Mononuclear cell (primary cell): ENCODE measurements around the gene DNASE2. TPM values are rescaled to one million over a fixed set of nuclear protein-coding genes. Genes with fewer than 3 reads are reported as not detected.
"Not testable (repeated sequence)": the region's sequence is repeated elsewhere in the genome, so short reads cannot be mapped to it uniquely, and the experiment has no call there.

Source experiments
- H3K27me3 ChIP-seq: 2 replicates; pipeline ENCODE4 v1.6.0; 2011; ENCODE audit warnings: low read length, control low read depth; ENCODE audit not compliant: insufficient read depth
- H3K4me1 ChIP-seq: 2 replicates; pipeline ENCODE4 v1.5.1; 2011; ENCODE audit warnings: mild to moderate bottlenecking, low read length, control low read depth; ENCODE audit not compliant: insufficient read depth
- H3K4me3 ChIP-seq: 2 replicates; pipeline ENCODE4 v1.5.1; 2011; ENCODE audit warnings: mild to moderate bottlenecking, low read length, moderate library complexity
- H3K9me3 ChIP-seq: 2 replicates; pipeline ENCODE4 v1.5.1; 2011; ENCODE audit warnings: low read depth, mild to moderate bottlenecking, control low read depth, low read length
- total RNA-seq: library from RNA; depleted of rRNA; stranded (reverse); fragments of >200 nt; gene quantifications from one replicate; pipeline ENCODE4 v1.2.3, GENCODE V29; 2012

DNASE2 gene, protein sequence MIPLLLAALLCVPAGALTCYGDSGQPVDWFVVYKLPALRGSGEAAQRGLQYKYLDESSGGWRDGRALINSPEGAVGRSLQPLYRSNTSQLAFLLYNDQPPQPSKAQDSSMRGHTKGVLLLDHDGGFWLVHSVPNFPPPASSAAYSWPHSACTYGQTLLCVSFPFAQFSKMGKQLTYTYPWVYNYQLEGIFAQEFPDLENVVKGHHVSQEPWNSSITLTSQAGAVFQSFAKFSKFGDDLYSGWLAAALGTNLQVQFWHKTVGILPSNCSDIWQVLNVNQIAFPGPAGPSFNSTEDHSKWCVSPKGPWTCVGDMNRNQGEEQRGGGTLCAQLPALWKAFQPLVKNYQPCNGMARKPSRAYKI
- total RNA-seq, result 17.2 TPM

DNA sequence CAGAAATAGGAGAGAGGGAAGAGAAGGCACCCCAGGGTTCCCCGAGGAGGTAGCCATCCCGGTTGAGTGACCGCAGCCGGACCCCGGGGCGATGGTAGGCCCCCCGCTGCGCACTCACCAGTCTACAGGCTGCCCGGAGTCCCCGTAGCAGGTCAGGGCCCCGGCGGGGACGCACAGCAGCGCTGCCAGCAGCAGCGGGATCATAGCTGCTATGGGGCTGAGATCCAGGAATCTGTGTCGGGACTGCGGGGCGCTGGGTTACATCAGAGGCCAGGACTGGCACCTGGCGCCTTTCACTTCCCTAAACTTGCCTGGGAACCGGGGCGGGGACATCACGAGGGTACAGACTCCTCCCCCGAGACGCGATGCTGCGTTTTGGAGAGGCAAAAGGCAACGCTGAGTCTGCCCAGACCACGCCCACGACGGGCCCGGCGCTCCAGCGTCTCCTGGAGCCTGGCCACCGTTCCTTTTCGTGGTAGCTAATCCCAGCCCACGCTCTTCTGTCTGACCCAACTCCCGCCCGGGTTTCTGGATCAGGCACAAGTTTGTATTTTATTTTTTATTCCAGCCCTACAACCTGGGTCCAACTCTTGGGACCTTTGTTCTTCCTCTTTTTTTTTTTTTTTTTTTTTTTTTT lies at the start of gene DNASE2:
TSS of gene DNASE2 (minus strand) at position 278 of the 637 bp plus-strand sequence. CDS start at position 204, 74 bp downstream.
- no peaks in the 10 kb centered on the region for H3K9me3 ChIP-seq
- H3K4me1 ChIP-seq, result peaks cover 62% of the 10 kb centered on the region
- H3K27me3 ChIP-seq, result no peaks in the 10 kb centered on the region
- H3K4me3 ChIP-seq, result peak within 1 kb of the TSS; percentile 64

DNA sequence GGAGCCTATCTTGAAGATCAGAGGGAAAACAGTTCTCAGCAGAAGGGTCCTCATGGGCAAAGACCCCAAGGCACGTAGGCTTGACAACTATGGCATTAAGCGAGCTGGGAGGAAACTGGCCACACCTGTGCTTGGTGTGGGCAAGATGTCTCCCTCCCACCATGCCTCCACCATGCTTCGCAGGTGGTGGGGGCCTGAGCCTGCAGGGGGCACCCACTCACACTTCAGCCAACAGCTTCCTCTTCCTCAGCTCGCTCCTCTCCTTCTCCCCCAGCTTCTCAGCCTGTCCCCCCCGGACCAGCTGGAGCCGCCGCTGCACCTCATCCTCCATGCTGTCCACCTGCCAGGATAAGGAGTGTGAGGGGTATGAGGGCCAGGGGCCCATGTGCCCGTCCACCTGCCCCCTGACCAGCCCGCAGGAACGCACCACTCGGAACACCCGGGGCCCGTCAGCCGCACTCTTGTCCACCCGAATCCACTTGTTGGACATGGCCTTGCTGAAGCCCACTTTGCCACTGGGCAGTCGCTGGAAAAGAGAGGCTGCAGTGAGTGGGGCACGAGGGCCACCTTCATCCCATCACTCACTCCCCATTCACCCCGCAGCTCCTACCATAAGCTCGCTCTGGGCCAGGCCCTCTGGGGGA lies 48.9 kb upstream of the DNASE2 start:
- Histone ChIP-seq H3K4me1 (peaks cover 18% of the 10 kb centered on the region), H3K4me3 (no peak overlapping the region), H3K27me3 (no peaks in the 10 kb centered on the region), H3K9me3 (no peaks in the 10 kb centered on the region)

DNA sequence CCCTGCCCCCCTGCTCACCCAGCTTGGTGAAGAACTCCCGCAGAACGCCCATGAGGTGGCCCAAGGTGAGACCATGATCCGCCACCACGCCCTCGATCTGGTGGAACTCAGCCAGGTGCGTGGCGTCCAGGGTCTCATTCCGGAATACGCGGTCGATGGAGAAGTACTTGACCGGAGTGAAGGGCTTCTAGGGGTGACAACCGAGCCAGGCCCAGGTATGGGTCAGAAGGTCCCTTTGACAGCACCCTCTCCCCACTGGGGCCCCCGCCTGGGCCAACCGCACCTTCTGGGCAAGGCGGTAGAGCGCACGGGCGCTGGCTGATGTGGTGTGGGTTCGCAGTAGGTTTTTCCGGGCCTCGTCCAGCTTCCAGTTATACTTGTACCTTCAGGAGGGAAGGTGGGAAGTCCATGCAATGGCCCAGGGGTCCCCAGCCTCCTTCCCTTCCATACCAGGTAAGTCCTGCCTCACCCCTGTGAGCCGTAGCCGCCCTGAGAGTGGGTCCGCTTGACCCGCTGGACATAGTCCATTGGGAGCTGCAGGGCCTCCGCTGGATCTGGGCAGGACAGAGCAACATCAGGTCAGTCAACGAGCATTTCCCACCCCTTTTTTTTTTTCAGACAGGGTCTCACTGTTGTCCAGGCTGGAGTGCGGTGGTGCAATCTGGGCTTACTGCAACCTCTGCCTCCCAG lies 43.5 kb upstream of the DNASE2 start:
- H3K4me1 ChIP-seq, result no peaks in the 10 kb centered on the region
- H3K27me3 ChIP-seq, result no peaks in the 10 kb centered on the region

DNA sequence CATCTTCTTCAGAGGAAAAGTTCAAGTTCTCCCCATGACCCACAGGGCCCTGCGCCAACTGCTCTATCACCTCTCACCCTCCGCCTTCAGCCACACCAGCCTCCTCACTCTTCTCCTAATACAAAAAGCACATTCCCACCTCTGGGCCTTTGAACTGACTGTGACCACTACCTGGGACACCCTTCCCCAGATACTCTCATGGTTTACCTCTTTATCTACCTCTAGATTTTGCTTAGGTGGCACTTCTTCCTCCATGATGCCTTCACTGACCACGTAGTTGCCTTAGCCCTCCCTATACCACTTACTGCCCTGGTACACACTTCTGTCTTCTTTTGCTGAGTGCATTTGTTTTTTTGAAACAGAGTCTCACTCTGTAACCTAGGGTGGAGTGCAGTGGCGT lies 41.7 kb upstream of the DNASE2 start:
- H3K9me3 ChIP-seq, result no peaks in the 10 kb centered on the region
- no peak overlapping the region for H3K4me3 ChIP-seq
- no peaks in the 10 kb centered on the region for H3K27me3 ChIP-seq
- H3K4me1 ChIP-seq, result peaks cover 11% of the 10 kb centered on the region

More for the DNA sequence above, 43.5 kb upstream of the DNASE2 start:
- Histone ChIP-seq H3K9me3 (no peaks in the 10 kb centered on the region), H3K4me3 (no peak overlapping the region)

DNA sequence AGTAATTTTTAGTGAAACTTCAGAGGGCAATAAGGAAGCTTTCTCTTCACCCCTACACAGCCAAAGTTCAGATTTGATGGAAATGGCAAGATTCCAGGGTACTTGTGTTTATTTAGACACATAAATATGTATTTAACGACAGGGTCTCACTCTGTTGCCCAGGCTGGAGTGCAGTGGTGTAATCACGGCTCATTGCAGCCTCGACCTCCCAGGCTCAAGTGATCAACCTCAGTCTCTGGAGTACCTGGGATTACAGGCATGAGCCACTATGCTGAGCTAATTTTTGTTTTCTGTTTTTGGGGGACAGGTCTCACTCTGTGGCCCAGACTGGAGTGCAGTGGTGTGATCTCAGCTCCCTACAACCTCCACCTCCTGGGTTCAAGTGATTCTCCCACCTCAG lies 39.8 kb upstream of the DNASE2 start:
- H3K4me1 ChIP-seq, result peaks cover 11% of the 10 kb centered on the region
- no peaks in the 10 kb centered on the region for H3K27me3 ChIP-seq
- H3K9me3 ChIP-seq, result no peaks in the 10 kb centered on the region
- no peak overlapping the region for H3K4me3 ChIP-seq

DNA sequence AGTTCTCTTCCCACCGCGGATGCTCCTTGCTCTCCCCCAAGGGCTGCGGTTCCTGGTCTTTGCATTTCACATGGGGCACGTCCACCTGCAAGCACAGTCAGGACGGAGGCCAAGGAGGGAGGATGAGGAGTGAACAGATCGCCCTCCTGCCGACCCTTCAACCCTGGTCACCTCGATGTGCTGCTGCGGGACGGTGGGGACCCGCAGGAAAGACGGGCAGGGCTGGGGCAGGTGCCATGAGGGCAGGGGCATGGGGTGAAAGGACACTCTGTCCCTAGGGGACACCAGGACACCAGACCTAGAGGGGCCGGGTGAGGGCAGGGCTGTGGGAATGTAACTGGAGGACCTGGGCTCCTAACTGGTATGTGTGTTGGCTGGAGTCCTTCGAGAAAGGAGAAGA lies 37.0 kb upstream of the DNASE2 start:
- Histone ChIP-seq H3K9me3 (no peaks in the 10 kb centered on the region), H3K27me3 (no peaks in the 10 kb centered on the region), H3K4me1 (peaks cover 26% of the 10 kb centered on the region), H3K4me3 (no peak overlapping the region)

DNA sequence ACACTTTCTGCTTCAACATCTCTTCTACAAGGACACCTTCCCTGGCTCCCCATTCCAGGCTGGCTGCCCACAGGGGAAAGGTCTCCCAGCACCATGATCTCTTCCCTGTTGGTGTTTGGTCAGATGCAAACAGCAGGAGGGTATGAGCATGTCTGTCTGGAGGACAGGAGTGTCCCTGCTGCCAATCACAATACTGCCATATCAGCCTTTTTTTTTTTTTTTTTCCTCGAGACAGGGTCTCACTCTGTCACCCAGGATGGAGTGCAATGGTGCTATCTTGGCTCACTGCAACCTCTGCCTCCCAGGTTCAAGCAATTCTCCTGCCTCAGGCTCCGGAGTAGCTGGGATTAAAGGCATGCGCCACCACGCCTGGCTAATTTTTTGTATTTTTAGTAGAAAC lies 34.6 kb upstream of the DNASE2 start:
- H3K4me1 ChIP-seq, result peaks cover 34% of the 10 kb centered on the region
- H3K4me3 ChIP-seq, H3K27me3 ChIP-seq, H3K9me3 ChIP-seq: not testable (repeated sequence)

DNA sequence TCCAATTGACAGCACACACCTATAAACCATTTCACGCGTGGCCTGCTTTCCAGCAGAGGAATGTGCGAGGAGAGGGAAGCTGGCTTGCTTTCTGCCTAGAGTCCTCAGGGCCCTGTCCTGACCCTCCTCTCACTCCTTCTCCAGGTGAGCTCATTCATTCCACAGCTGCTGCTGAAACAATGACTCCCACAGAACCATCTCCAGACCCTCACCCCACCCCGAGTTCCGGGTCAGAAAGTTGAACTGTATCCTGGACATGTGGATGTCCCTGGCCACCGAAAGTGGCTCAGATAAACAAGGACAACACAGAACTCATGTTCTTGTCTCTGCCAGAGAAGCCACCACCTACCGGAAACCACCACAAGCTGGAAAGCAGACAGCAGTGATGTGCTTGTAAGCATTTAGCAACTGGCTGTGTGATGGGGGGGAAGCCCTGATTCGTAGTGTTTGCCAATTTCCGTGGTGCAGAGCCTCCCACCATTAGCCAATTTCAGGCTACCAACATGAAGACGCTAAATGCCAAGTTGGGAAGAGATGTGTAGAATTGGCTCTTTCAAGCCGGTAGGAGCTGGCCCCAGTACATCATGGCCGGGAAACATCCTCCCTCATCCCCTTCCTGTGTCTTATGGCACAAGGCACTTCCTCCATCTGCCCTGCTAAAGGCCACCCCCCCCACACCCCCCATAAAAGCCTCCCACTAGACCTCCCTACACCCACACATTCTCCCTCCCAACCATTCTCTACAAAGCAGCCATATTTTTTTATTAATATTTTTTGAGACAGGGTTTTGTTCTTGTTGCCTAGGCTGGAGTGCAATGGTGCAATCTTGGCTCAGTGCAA lies 32.8 kb upstream of the DNASE2 start:
- Histone ChIP-seq H3K4me1 (peaks cover 29% of the 10 kb centered on the region), H3K27me3 (no peaks in the 10 kb centered on the region), H3K9me3 (no peaks in the 10 kb centered on the region), H3K4me3 (no peak overlapping the region)

DNA sequence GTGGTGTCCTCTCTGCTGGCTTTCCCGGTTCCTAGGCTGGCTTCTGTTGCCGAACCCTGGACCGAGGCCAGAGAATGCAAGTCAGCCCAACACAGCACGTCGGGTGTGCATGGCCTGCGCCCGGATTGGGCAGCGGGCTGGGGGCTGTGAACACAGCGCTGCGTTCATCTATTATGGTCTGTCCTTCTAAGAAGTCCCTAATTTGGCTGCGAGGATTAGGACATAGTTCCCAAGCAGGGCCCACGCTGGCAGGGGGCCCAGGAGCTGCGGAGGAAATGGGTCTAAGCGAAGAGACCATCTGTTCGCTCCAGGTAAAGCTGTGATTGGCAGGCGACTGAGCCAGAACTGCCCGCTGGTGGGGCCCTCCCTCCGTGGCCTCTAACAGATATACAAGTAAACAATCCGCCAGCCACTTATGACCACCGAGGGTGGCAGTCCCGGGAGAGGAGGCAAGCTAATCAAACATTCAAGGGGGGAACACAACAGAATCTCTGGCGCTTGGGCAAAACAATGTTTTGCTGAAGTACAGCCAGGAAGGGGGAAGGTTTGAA lies 31.8 kb upstream of the DNASE2 start:
- Histone ChIP-seq H3K9me3 (no peaks in the 10 kb centered on the region), H3K4me3 (no peak overlapping the region), H3K27me3 (no peaks in the 10 kb centered on the region), H3K4me1 (peaks cover 24% of the 10 kb centered on the region)

DNA sequence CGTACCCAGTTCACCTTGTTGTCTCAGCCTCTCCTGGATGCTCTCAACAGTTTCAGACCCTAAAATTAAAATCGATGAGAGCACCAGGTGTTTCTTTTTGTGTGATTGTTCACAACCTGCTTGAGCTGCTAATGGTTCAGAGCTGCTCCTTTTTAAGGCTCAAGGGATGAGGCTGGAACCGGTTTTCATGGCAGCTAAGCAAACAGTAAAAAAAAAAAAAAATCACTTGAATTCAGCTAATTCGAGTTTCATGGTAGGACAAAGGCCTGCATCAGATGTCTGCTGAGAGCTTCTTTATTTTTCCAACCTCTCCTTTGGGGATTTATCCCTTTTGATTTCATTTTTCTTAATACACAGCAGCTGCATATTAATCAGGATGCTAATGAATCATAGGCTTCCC lies 31.3 kb upstream of the DNASE2 start:
- Histone ChIP-seq H3K27me3 (no peaks in the 10 kb centered on the region), H3K4me3 (no peak overlapping the region), H3K4me1 (peaks cover 24% of the 10 kb centered on the region)

DNA sequence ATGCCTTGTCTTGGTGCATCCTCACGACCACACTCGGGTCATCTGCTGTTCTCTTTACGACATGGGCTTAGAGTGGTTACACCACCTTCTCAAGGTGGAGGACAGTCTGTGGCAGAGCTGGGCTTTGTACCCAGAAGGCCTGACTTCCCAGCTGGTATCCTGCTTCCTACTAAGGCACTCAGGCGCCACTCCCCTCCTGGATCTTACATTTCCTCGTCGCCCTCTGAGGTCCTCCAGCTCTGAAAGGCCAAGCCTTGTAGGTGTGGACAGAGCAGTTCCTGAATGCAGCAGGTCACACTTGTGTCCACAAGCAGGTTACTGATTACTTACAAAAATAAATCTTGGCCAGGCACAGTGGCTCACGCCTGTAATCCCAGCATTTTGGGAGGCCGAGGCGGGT lies 25.9 kb upstream of the DNASE2 start:
- H3K4me3 ChIP-seq, result no peak overlapping the region
- no peaks in the 10 kb centered on the region for H3K4me1 ChIP-seq
- no peaks in the 10 kb centered on the region for H3K27me3 ChIP-seq
- H3K9me3 ChIP-seq, result no peaks in the 10 kb centered on the region

More for the DNA sequence above, 31.3 kb upstream of the DNASE2 start:
- H3K9me3 ChIP-seq, result no peaks in the 10 kb centered on the region

DNA sequence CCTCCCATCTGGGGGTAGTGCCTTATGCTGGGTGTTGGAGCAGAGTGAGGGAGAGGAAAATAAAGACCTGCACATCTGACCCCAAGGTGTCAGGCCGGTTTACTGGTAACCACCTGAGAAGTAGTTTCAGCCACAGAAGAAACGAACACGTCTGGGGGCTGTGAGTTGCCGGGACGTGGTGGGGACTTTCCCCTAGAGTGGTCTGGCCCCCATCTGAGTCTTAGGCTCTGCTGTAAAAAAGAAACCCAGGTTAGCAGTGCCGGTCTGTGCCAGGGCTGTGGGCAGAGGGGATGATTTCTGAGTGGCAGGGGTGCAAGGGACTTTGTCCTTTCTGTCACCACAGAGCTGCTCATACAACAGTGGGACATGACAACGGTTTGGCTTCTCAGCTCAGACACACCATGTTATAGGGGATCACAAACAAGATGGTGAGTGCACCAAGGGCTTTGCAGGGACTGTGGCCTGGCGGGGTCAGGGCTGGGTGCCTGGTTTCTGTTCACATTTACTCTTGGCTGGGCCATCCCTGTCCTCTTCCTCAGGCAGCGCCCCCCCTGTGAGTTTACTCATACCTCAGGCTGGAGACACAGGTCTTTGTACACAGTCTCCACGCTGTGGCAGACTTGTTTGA lies 18.8 kb upstream of the DNASE2 start:
- H3K4me3 ChIP-seq, result no peak overlapping the region
- H3K9me3 ChIP-seq, result no peaks in the 10 kb centered on the region
- no peaks in the 10 kb centered on the region for H3K27me3 ChIP-seq
- no peaks in the 10 kb centered on the region for H3K4me1 ChIP-seq

DNA sequence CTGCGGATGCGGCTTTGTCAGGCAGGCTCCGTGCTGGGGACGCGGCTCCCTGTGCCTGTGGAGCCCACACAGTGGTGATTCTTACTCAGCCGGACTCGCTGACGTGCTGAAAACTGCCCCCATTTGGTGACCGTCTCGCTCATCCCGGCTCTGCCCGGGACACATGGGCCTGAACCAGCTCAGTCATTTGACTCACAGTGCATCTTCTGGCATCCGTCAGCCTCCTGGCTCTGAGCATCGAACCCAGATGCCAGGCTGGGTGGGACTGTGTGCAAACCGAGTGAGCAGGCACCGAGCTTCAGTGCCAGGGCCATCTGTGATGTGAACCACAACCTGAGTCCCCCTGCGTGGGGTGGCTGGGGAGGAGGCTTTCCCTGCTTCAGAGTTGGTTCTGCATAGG lies 15.2 kb upstream of the DNASE2 start:
- Histone ChIP-seq H3K9me3 (no peaks in the 10 kb centered on the region), H3K4me3 (no peak overlapping the region), H3K27me3 (no peaks in the 10 kb centered on the region), H3K4me1 (peaks cover 8% of the 10 kb centered on the region)

DNA sequence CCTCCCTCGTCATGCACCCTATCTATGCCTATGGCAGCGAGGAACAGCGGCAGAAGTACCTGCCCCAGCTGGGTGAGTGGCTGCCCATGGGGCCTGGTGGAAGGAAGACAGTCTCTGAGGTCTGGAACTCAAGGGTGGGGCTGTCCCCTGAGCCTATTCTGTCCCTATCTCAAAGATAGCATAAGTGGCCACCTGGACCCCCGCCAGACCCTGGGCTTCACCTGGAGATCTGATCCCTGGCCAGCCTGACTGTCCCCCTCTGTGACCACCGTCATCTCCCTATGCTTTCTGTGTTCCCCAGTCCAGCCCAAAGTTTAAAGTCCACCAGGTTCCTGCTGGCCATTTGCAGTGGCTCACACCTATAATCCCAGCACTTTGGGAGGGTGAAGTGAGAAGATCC lies 12.3 kb upstream of the DNASE2 start:
- Histone ChIP-seq H3K27me3 (no peaks in the 10 kb centered on the region), H3K4me1 (peaks cover 18% of the 10 kb centered on the region), H3K4me3 (no peak overlapping the region), H3K9me3 (no peaks in the 10 kb centered on the region)
